ENCODE measurements around the gene RASSF5.

DNA sequence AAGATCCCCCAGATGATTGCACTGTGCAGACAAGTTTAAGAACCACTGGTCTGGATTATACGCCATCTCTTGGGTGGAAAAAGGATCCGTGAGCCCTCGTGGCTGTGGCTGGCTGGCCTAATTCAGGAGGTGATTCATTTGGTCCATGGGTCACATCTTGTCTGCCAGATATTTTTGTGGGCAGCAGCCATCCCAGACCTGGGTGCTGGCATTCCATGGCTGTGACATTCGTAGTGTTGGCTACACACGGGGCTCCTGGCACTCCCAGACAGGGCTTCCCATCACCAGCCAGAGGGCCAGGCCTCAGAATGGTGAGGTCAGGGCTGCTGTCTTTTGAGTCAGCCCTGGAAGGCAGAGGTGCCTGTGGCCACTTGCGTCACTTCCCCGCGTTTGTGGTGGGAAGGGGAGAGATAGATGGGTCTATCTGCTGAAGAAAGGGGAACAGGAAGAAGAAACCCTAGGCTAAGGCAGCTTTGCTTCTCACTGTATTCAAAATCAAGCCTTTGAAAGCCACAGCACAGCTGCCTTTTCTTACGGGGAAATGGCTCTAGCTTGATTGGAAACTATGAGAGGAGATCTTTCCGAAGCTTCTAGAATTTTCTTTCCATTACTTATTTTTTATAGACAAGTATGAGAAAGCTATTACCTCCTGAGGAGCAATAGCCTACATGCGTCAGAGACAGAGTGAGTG is 72.6 kb downstream of the RASSF5 start:
- TF ChIP-seq CTCF (conservative IDR thresholded peaks at IDR 0.05; ENCODE audit: low read depth in 2 of 2) (no peak), CREB1 (CRISPR knock-in tag; IDR thresholded peaks at IDR 0.05; ENCODE audit: low read depth) (no peak)
